Smooth muscle cell of the brain vasculature (primary cell): ENCODE results near the gene TADA3.
"Not testable (repeated sequence)": the region's sequence is repeated elsewhere in the genome, so short reads cannot be mapped to it uniquely, and the experiment has no call there.

ENCODE experiments used
- DNase-seq: peaks from one replicate; pipeline ENCODE4 v3.0.0-alpha.2; 2012; ENCODE audit warnings: low read depth, low spot score

The TADA3 gene

GRCh38 chr3:9784965-9785364, 7.3 kb downstream of the TADA3 start:
- DNase-seq, result no peak

- no peak for DNase-seq
Measured at GRCh38 chr3:9783954-9784353, 8.3 kb downstream of the TADA3 start.

GRCh38 chr3:9782770-9783169, 9.5 kb downstream of the TADA3 start:
- DNase-seq, result no peak

GRCh38 chr3:9781978-9782603, 10.2 kb downstream of the TADA3 start:
- DNase-seq, result no peak

GRCh38 chr3:9781551-9781950, 10.7 kb downstream of the TADA3 start:
- no peak for DNase-seq

GRCh38 chr3:9780910-9781309, 11.4 kb downstream of the TADA3 start:
- DNase-seq, result no peak

GRCh38 chr3:9780458-9780812, 11.8 kb downstream of the TADA3 start:
- no peak for DNase-seq

GRCh38 chr3:9779721-9780457, 12.4 kb downstream of the TADA3 start:
- DNase-seq, result no peak

- DNase-seq, result no peak
Measured at GRCh38 chr3:9779075-9779593, 13.1 kb downstream of the TADA3 start.

GRCh38 chr3:9778143-9779074, 13.9 kb downstream of the TADA3 start:
- DNase-seq, result no peak

- DNase-seq, result no peak
Measured at GRCh38 chr3:9777694-9778021, 14.6 kb downstream of the TADA3 start.

- no peak for DNase-seq
Measured at GRCh38 chr3:9776896-9777693, 15.2 kb downstream of the TADA3 start.

GRCh38 chr3:9771007-9771406, 21.3 kb downstream of the TADA3 start:
- DNase-seq, result not testable (repeated sequence)

- DNase-seq, result no peak
Measured at GRCh38 chr3:9770276-9770812, 21.9 kb downstream of the TADA3 start.

GRCh38 chr3:9769426-9770275, 22.6 kb downstream of the TADA3 start, which contains the start of gene CAMK1:
CAMK1 (minus strand) TSS chr3:9769947; CDS start chr3:9767749, 2,198 bp downstream.
- DNase-seq, result no peak

- DNase-seq, result no peak
Measured at GRCh38 chr3:9769012-9769411, 23.3 kb downstream of the TADA3 start.

GRCh38 chr3:9768141-9768775, 24.0 kb downstream of the TADA3 start:
- no peak for DNase-seq

GRCh38 chr3:9767418-9767817, 24.9 kb downstream of the TADA3 start:
- DNase-seq, result no peak

GRCh38 chr3:9765865-9766264, 26.4 kb downstream of the TADA3 start:
- no peak for DNase-seq

GRCh38 chr3:9762871-9763270, 29.4 kb downstream of the TADA3 start:
- DNase-seq, result no peak
